ENCODE measurements around the gene IL5RA. TPM values are rescaled to one million over a fixed set of nuclear protein-coding genes. Genes with fewer than 3 reads are reported as not detected.

The IL5RA gene, protein sequence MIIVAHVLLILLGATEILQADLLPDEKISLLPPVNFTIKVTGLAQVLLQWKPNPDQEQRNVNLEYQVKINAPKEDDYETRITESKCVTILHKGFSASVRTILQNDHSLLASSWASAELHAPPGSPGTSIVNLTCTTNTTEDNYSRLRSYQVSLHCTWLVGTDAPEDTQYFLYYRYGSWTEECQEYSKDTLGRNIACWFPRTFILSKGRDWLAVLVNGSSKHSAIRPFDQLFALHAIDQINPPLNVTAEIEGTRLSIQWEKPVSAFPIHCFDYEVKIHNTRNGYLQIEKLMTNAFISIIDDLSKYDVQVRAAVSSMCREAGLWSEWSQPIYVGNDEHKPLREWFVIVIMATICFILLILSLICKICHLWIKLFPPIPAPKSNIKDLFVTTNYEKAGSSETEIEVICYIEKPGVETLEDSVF
- total RNA-seq (2021) (not detected in 2 replicates), Bru-seq, nascent RNA (not detected), BruChase-seq, experiment 1, labeled RNA remaining after a 2-hour chase (not detected), BruChase-seq, experiment 2, labeled RNA remaining after a 6-hour chase (not detected)
- long read RNA-seq, result 0 reads

GRCh38 chr3:3110299-3110630 is at the start of gene IL5RA:
Gene IL5RA (minus strand): TSS chr3:3110374. CDS start chr3:3104984, 5,390 bp downstream.
- Histone ChIP-seq H3K27ac (ENCODE audit: low read depth, low read length, poor library complexity, severe bottlenecking) (no peak within 1 kb of the TSS), H3K4me3 (ENCODE audit: low read depth, low read length, poor library complexity, severe bottlenecking) (no peak within 1 kb of the TSS), H3K9me3 (ENCODE audit: low read depth, low read length, poor library complexity, severe bottlenecking) (no peaks in the 10 kb centered on the region), H3K36me3 (ENCODE audit: insufficient read depth, low read length, poor library complexity, severe bottlenecking) (no peaks in the 10 kb centered on the region), H3K4me1 (ENCODE audit: insufficient read depth, low read length, poor library complexity, severe bottlenecking) (peaks cover 6% of the 10 kb centered on the region), H3K27me3 (replicated peaks; ENCODE audit: insufficient read depth, low read depth, low read length, poor library complexity) (no peaks in the 10 kb centered on the region)
- DNase-seq (ENCODE audit: low spot score), result no peak
- ChIA-PET CTCF (no interaction called here), POLR2A (ENCODE audit: low non-redundant PET) (no interaction called here)
- intact Hi-C loops (cut with micrococcal nuclease; ENCODE audit: unreplicated experiment), result no loop called here
- BruUV-seq (replicated peaks), result no TSS peak
- TF ChIP-seq CTCF (conservative IDR thresholded peaks at IDR 0.05; ENCODE audit: low read depth, low read length), result no peak
- TF ChIP-seq EZH2 (IDR thresholded peaks at IDR 0.05; ENCODE audit: borderline replicate concordance, low read depth, low read length, poor library complexity, severe bottlenecking), result no peak

DNA sequence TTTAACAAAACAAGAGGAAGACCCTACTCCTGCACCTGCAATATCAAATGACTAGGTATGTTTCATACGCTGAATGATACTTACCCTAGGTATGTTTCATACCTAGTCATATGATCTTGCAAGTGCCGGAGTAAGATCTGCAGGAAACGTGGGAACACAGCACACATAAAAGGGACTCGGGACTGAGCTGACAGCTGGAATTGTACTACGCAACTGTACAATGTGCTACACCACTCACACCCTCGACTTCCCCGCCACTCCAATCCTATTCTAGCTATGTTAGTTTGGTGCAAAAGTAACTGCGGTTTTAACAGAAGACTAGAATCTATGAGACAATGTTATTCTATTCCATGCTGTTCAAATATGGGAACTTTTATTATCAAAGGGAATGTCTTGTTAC is 47.3 kb upstream of the IL5RA start:
- H3K27ac ChIP-seq (ENCODE audit: low read depth, low read length, poor library complexity, severe bottlenecking), result no peak overlapping the region
- TF ChIP-seq EZH2 (IDR thresholded peaks at IDR 0.05; ENCODE audit: borderline replicate concordance, low read depth, low read length, poor library complexity, severe bottlenecking) (no peak), CTCF (conservative IDR thresholded peaks at IDR 0.05; ENCODE audit: low read depth, low read length) (no peak)
- intact Hi-C loops (cut with micrococcal nuclease; ENCODE audit: unreplicated experiment), result no loop called here
- H3K4me3 ChIP-seq (ENCODE audit: low read depth, low read length, poor library complexity, severe bottlenecking), result no peak overlapping the region
- no peak for DNase-seq (ENCODE audit: low spot score)
- H3K4me1 ChIP-seq (ENCODE audit: insufficient read depth, low read length, poor library complexity, severe bottlenecking), result no peaks in the 10 kb centered on the region
- no TSS peak for BruUV-seq (replicated peaks)
- H3K27me3 ChIP-seq (replicated peaks; ENCODE audit: insufficient read depth, low read depth, low read length, poor library complexity), result no peaks in the 10 kb centered on the region
- H3K36me3 ChIP-seq (ENCODE audit: insufficient read depth, low read length, poor library complexity, severe bottlenecking), result peaks cover 31% of the 10 kb centered on the region
- POLR2A ChIA-PET (ENCODE audit: low non-redundant PET), result no interaction called here
- CTCF ChIA-PET, result no interaction called here
- H3K9me3 ChIP-seq (ENCODE audit: low read depth, low read length, poor library complexity, severe bottlenecking), result no peaks in the 10 kb centered on the region

- Histone ChIP-seq H3K27me3 (replicated peaks; ENCODE audit: insufficient read depth, low read depth, low read length, poor library complexity) (no peaks in the 10 kb centered on the region), H3K27ac (ENCODE audit: low read depth, low read length, poor library complexity, severe bottlenecking) (no peak overlapping the region), H3K36me3 (ENCODE audit: insufficient read depth, low read length, poor library complexity, severe bottlenecking) (peaks cover 53% of the 10 kb centered on the region), H3K9me3 (ENCODE audit: low read depth, low read length, poor library complexity, severe bottlenecking) (no peaks in the 10 kb centered on the region), H3K4me1 (ENCODE audit: insufficient read depth, low read length, poor library complexity, severe bottlenecking) (no peaks in the 10 kb centered on the region), H3K4me3 (ENCODE audit: low read depth, low read length, poor library complexity, severe bottlenecking) (no peak overlapping the region)
- BruUV-seq (replicated peaks), result no TSS peak
- POLR2A ChIA-PET (ENCODE audit: low non-redundant PET), result no interaction called here
- no peak for DNase-seq (ENCODE audit: low spot score)
- TF ChIP-seq CTCF (conservative IDR thresholded peaks at IDR 0.05; ENCODE audit: low read depth, low read length) (no peak), EZH2 (IDR thresholded peaks at IDR 0.05; ENCODE audit: borderline replicate concordance, low read depth, low read length, poor library complexity, severe bottlenecking) (no peak)
- intact Hi-C loops (cut with micrococcal nuclease; ENCODE audit: unreplicated experiment), result no loop called here
- CTCF ChIA-PET, result no interaction called here
Measured at GRCh38 chr3:3154879-3155610, 44.9 kb upstream of the IL5RA start.
